GM18502 (cell line): ENCODE measurements around the gene PNKD.

Experiments used
- ATAC-seq: cut with Tn5 transposase; IDR thresholded peaks from one replicate; pipeline ENCODE4 v1.9.1; 2021; ENCODE audit warnings: mild to moderate bottlenecking; ENCODE audit not compliant: unreplicated experiment, poor library complexity

Gene PNKD

GRCh38 chr2:218332288-218332687 is 62.0 kb downstream of the PNKD start:
- ATAC-seq, result no peak

- ATAC-seq, result no peak
These were observed 62.8 kb downstream of the PNKD start for GRCh38 chr2:218332920-218333645.

GRCh38 chr2:218334531-218334930 is 64.2 kb downstream of the PNKD start:
- ATAC-seq, result no peak

- no peak for ATAC-seq
These were observed 70.3 kb downstream of the PNKD start for GRCh38 chr2:218340656-218341055.

- no peak for ATAC-seq
These were observed 71.1 kb downstream of the PNKD start for GRCh38 chr2:218341381-218341780.

GRCh38 chr2:218342837-218343236 is 72.5 kb downstream of the PNKD start:
- no peak for ATAC-seq

GRCh38 chr2:218343591-218343990 is 73.3 kb downstream of the PNKD start:
- no peak for ATAC-seq

- ATAC-seq, result no peak
These were observed 73.9 kb downstream of the PNKD start for GRCh38 chr2:218344090-218344754.

GRCh38 chr2:218344755-218345417 is 74.6 kb downstream of the PNKD start:
- ATAC-seq, result no peak

GRCh38 chr2:218345491-218346236 is 75.3 kb downstream of the PNKD start:
- no peak for ATAC-seq

- ATAC-seq, result no peak
These were observed 76.9 kb downstream of the PNKD start for GRCh38 chr2:218347172-218347571.

GRCh38 chr2:218354045-218354444 is 83.7 kb downstream of the PNKD start:
- no peak for ATAC-seq

- no peak for ATAC-seq
These were observed 84.6 kb downstream of the PNKD start for GRCh38 chr2:218354850-218355443.

- ATAC-seq, result no peak
These were observed 87.2 kb downstream of the PNKD start for GRCh38 chr2:218357236-218358177.

GRCh38 chr2:218360453-218360852 is 90.1 kb downstream of the PNKD start:
- no peak for ATAC-seq

GRCh38 chr2:218362606-218363005 is 92.3 kb downstream of the PNKD start:
- ATAC-seq, result no peak

- no peak for ATAC-seq
These were observed 93.4 kb downstream of the PNKD start for GRCh38 chr2:218363736-218364135.

GRCh38 chr2:218364196-218364595 is 93.9 kb downstream of the PNKD start:
- ATAC-seq, result no peak
